ENCODE data around the gene PTGER2.

Gene PTGER2

GRCh38 chr14:52370406-52370935, 56.4 kb downstream of the PTGER2 start:
- no peak for DNase-seq (ENCODE audit: low read depth in 2 of 2)

GRCh38 chr14:52377940-52378339, 63.8 kb downstream of the PTGER2 start:
- no peak for DNase-seq (ENCODE audit: low read depth in 2 of 2)

All from stimulated activated CD8-positive, alpha-beta memory T cell treated with anti-CD3 and anti-CD28 coated beads, Interleukin-2, amount 100 ng/mL, for 48 hours (primary cell).